HepG2 (cell line): ENCODE results near the gene KLF15. TPM values are rescaled to one million over a fixed set of nuclear protein-coding genes. Genes with fewer than 3 reads are reported as not detected.

Experiments used
- ATF3 ChIP-seq: sonication (generic); formaldehyde crosslinking; IDR thresholded peaks from 2 replicates; pipeline ENCODE4 v1.4.0; 2020; ENCODE audit warnings: missing genetic modification reagents
- FOXP1 ChIP-seq, 2 experiments: fragments of 450-650 bp in 1 of 2; IDR thresholded peaks; 2 replicates each; pipeline ENCODE4 v1.6.1; 2017 to 2018; ENCODE audit warnings: antibody characterized with exemption in 1 of 2
- GMEB2 ChIP-seq: IDR thresholded peaks from 2 replicates; pipeline ENCODE4 v1.6.1; 2016; ENCODE audit warnings: missing biosample characterization, missing genetic modification reagents, low read depth
- HMGXB3 ChIP-seq: sonication (generic); formaldehyde crosslinking; IDR thresholded peaks from 2 replicates; pipeline ENCODE4 v1.4.0; 2020; ENCODE audit warnings: missing genetic modification reagents, borderline replicate concordance
- HNRNPK ChIP-seq: fragments of 200-400 bp; formaldehyde crosslinking; IDR thresholded peaks from 2 replicates; pipeline ENCODE4 v1.6.1; 2018; ENCODE audit warnings: low read length, low read depth, moderate library complexity, mild to moderate bottlenecking; ENCODE audit not compliant: poor library complexity, severe bottlenecking
- KMT2A ChIP-seq: sonication (generic); formaldehyde crosslinking; IDR thresholded peaks from 2 replicates; pipeline ENCODE4 v1.4.0; 2020; ENCODE audit warnings: missing genetic modification reagents
- MBD4 ChIP-seq: IDR thresholded peaks from 2 replicates; pipeline ENCODE4 v1.6.1; 2012; ENCODE audit warnings: low read length, inconsistent platforms, borderline replicate concordance
- MED1 ChIP-seq: sonication (generic); formaldehyde crosslinking; IDR thresholded peaks from 2 replicates; pipeline ENCODE4 v1.4.0; 2020; ENCODE audit warnings: missing genetic modification reagents
- MIER3 ChIP-seq: IDR thresholded peaks from 2 replicates; pipeline ENCODE4 v1.6.1; 2016; ENCODE audit warnings: missing compliant biosample characterization, borderline replicate concordance
- RFX5 ChIP-seq: IDR thresholded peaks from 2 replicates; pipeline ENCODE4 v1.6.1; 2011; ENCODE audit warnings: low read depth, low read length, improper control_type of control experiment
- TRAFD1 ChIP-seq: sonication (generic); formaldehyde crosslinking; IDR thresholded peaks from 2 replicates; pipeline ENCODE4 v1.5.1; 2020; ENCODE audit warnings: missing genetic modification reagents, mild to moderate bottlenecking, borderline replicate concordance
- XRCC5 ChIP-seq: fragments of 200-400 bp; formaldehyde crosslinking; optimal IDR thresholded peaks from 2 replicates; pipeline ENCODE3; 2017; ENCODE audit warnings: mild to moderate bottlenecking, low read length
- ZNF10 ChIP-seq: sonication (generic); formaldehyde crosslinking; IDR thresholded peaks from 2 replicates; pipeline ENCODE4 v1.4.0; 2020; ENCODE audit warnings: mild to moderate bottlenecking, low read depth, missing genetic modification reagents, borderline replicate concordance
- ZNF160 ChIP-seq: sonication (generic); formaldehyde crosslinking; IDR thresholded peaks from 2 replicates; pipeline ENCODE4 v1.8.0; 2022; ENCODE audit warnings: mild to moderate bottlenecking, inconsistent platforms, missing genetic modification reagents
- ZNF17 ChIP-seq: sonication (generic); formaldehyde crosslinking; IDR thresholded peaks from 2 replicates; pipeline ENCODE4 v1.5.0; 2020; ENCODE audit warnings: mild to moderate bottlenecking, missing genetic modification reagents
- ZNF282 ChIP-seq: fragments of 450-650 bp; IDR thresholded peaks from 2 replicates; pipeline ENCODE4 v1.6.1; 2018; ENCODE audit not compliant: partially characterized antibody
- ZNF337 ChIP-seq: sonication (generic); formaldehyde crosslinking; IDR thresholded peaks from 2 replicates; pipeline ENCODE4 v1.5.1; 2020; ENCODE audit warnings: missing genetic modification reagents, low read depth, mild to moderate bottlenecking, borderline replicate concordance
- ZNF513 ChIP-seq: sonication (generic); formaldehyde crosslinking; conservative IDR thresholded peaks from 2 replicates; pipeline ENCODE4 v1.5.0; 2020; ENCODE audit warnings: missing genetic modification reagents
- polyA plus RNA-seq, 8 experiments: library from polyadenylated mRNA; depleted of rRNA in 3 of 8; stranded (reverse) in 7 of 8; unstranded in 1 of 8; fragments of >200 nt; fragmentation: Illumina TruSeq in 4 of 8; extraction: Trizol in 4 of 8; gene quantifications; 2 replicates each; pipeline versions ENCODE4 v1.2.1 to v1.2.3, GENCODE V29; 2011 to 2016; ENCODE audit warnings: low read depth in 4 of 8, missing spikeins in 1 of 8, mixed read lengths in 1 of 8; ENCODE audit not compliant: insufficient read depth in 1 of 8
- total RNA-seq, 5 experiments: library from RNA; depleted of rRNA; stranded (reverse); fragments of >200 nt; fragmentation: Illumina TruSeq; extraction: Trizol; gene quantifications; 2 replicates each; pipeline ENCODE4 v1.2.3, GENCODE V29; 2016; ENCODE audit warnings: low read depth in 1 of 5

Gene KLF15
- total and polyA plus RNA-seq, 2 of the 13 experiments (the other 11 are each of a cell fraction or from before 2014, with no cell fraction given), result 7.1 to 7.8 TPM

DNA sequence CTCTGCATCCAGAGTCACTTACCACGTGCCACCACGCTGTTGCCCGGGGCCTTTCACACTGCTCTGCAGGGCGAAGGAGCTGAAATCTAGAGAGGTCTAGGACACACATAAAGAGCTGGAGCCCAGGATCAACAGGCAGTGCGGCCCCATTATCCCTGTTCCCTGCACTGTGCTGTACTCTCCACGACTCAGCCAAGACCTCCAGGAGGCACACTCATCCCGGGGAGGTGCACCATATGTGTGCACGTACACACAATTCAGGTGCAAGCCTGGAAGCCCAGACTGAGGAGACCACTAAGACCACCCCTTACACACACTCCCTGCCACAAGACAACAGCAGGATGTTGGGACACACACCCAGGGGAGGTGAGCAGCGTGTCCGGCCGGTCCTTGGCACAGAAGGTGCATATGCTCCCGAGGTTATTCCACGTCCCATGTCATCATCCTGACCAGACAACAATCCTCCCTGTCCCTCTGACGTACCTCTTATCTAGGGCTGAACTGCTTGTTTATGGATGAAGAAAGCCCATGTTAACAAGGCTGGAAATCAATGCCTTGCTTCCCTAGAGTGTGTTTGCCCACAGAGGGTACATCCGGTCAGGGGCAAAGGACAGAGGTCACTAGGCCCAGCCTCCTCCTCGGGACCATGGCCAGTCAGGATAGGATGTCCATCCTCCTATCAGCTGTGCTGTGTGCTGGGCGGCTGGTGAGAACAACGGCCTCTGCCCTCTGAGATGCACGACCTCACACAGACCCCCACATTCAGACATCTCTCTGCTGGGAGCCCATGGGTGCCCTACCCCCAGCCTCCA lies 16.1 kb downstream of the KLF15 start (continued):
- no peak for TF ChIP-seq TRAFD1 (CRISPR knock-in tag)
- TF ChIP-seq HNRNPK, result no peak
- no peak for TF ChIP-seq ZNF282
- no peak for TF ChIP-seq ZNF513 (CRISPR knock-in tag)
- no peak for TF ChIP-seq FOXP1 (IDR thresholded peaks at IDR 0.05)
- TF ChIP-seq FOXP1 (CRISPR knock-in tag; IDR thresholded peaks at IDR 0.05), result peak; percentile 69; the same call in 1 of the 2 replicates
- no peak for TF ChIP-seq MIER3 (CRISPR knock-in tag)
- TF ChIP-seq HMGXB3, result no peak; the same call in 1 of the 2 replicates
- no peak for TF ChIP-seq MBD4
- TF ChIP-seq ZNF17 (CRISPR knock-in tag), result no peak
- TF ChIP-seq ZNF160 (CRISPR knock-in tag), result 0 out of 2 replicates have a peak, but pooled peaks have one; percentile 57
- no peak for TF ChIP-seq KMT2A (CRISPR knock-in tag)
- TF ChIP-seq MED1 (CRISPR knock-in tag), result peak; percentile 86
- TF ChIP-seq GMEB2 (CRISPR knock-in tag), result no peak
- TF ChIP-seq XRCC5, result no peak
- no peak for TF ChIP-seq ATF3 (CRISPR knock-in tag)
- no peak for TF ChIP-seq ZNF10
- TF ChIP-seq ZNF337 (CRISPR knock-in tag), result no peak
- TF ChIP-seq RFX5, result no peak
